NCI-H446 (cell line): ENCODE measurements around the gene BTBD9.
A peak's percentile ranks its signal among the peaks of the same experiment; 100 is the strongest.
"Not testable (repeated sequence)": the region's sequence is repeated elsewhere in the genome, so short reads cannot be mapped to it uniquely, and the experiment has no call there.

Experiments used
- DNase-seq, 2 experiments: peaks; one replicate each; lab custom pipeline; 2025; lab: John Stamatoyannopoulos, UW

BTBD9 gene

GRCh38 chr6:38648629-38649028 is 8.9 kb upstream of the BTBD9 start:
- DNase-seq = no peak

GRCh38 chr6:38646166-38646878 is 6.6 kb upstream of the BTBD9 start:
- DNase-seq = peak in 1 of 2 experiments; percentile 64

- DNase-seq = peak in 1 of 2 experiments; percentile 34
These were observed 5.2 kb upstream of the BTBD9 start for GRCh38 chr6:38644951-38645350.

- peak in 1 of 2 experiments; percentile 48 for DNase-seq
These were observed 634 bp upstream of the BTBD9 start for GRCh38 chr6:38640216-38640909.

- no peak for DNase-seq
These were observed 710 bp downstream of the BTBD9 start for GRCh38 chr6:38638941-38639497.

- DNase-seq = no peak
These were observed 2.0 kb downstream of the BTBD9 start for GRCh38 chr6:38637756-38638155.

GRCh38 chr6:38636027-38636426 is 3.7 kb downstream of the BTBD9 start:
- no peak for DNase-seq

GRCh38 chr6:38634518-38634917 is 5.2 kb downstream of the BTBD9 start:
- no peak for DNase-seq

- no peak for DNase-seq
These were observed 7.2 kb downstream of the BTBD9 start for GRCh38 chr6:38632490-38632889.

- DNase-seq = no peak
These were observed 8.4 kb downstream of the BTBD9 start for GRCh38 chr6:38631186-38631783.

GRCh38 chr6:38625217-38625616 is 14.5 kb downstream of the BTBD9 start:
- DNase-seq = no peak

- not testable (repeated sequence) for DNase-seq
These were observed 20.4 kb downstream of the BTBD9 start for GRCh38 chr6:38619342-38619741.

GRCh38 chr6:38618301-38618700 is 21.4 kb downstream of the BTBD9 start:
- not testable (repeated sequence) for DNase-seq

GRCh38 chr6:38617856-38618255 is 21.9 kb downstream of the BTBD9 start:
- no peak for DNase-seq

GRCh38 chr6:38612143-38612965 is 27.4 kb downstream of the BTBD9 start:
- no peak for DNase-seq

- no peak for DNase-seq
These were observed 29.6 kb downstream of the BTBD9 start for GRCh38 chr6:38610050-38610625.

- DNase-seq = no peak
These were observed 35.0 kb downstream of the BTBD9 start for GRCh38 chr6:38604700-38605099.

- no peak for DNase-seq
These were observed 35.8 kb downstream of the BTBD9 start for GRCh38 chr6:38603966-38604365.

- no peak for DNase-seq
These were observed 36.2 kb downstream of the BTBD9 start for GRCh38 chr6:38603496-38603895.

- DNase-seq = no peak
These were observed 39.7 kb downstream of the BTBD9 start for GRCh38 chr6:38599966-38600550.

GRCh38 chr6:38599261-38599660 is 40.5 kb downstream of the BTBD9 start:
- DNase-seq = no peak
